Fibroblast of peridontal ligament (primary cell): ENCODE data around the gene KCNQ1.

Experiments used
- DNase-seq: peaks from one replicate; pipeline ENCODE4 v3.0.0-alpha.2; 2010; ENCODE audit errors: extremely low read depth

KCNQ1 gene

DNA sequence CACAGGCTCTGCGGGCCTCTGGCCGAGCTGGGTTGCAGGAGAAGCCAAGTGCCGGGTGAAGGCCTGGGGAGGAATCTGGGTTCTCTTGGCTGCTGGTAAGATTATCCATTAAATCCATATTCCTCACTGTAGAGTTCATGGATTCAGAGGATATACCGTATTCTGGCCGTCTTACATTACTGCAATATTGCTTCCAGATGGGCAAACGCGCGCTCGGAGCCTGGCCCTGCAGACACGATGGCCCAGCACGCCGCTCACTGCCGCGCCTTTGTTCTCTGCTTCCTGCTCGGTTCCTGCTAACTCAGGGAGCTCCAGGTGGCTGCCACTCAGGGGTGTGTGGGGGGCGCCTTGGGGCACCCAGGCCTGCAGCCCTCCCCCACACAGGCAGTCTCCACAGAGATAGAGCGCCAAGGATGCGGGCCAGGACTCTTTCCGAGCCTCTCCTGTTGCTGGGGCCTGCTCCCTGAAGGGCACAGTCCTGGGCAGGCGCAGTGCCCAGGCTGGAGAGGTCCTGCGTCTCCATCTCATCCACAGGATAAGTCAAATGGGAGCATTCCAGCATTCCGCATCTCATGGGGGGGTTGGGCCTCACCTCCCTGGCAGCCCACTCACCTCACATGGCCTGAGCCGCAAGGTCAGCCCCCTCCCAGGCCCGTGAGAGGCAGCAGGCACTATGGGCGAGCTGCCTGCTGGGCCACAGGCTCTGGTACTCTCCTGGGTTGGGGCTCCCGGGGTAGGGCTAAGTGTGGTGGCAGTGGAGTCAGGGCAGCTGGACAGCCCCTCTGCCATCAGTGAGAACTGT, 269.1 kb downstream of the KCNQ1 start:
- no peak for DNase-seq

DNA sequence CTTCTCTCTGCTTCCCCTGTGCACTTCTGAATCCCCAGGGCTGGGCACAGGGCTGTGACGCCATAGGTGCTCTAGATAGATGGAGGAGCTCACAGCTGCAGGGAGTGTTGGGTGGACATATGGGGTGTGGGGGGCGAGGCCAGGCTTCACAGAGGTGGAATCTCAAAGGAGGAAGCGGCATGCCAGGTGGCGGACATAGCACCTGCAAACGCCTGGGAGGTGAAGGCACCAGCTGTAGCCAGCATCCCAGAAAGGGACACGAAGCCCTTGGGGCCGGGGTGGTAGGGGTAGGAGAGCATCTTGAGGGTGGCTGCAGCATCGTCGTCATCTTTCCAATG, 269.6 kb downstream of the KCNQ1 start:
- DNase-seq: no peak

DNA sequence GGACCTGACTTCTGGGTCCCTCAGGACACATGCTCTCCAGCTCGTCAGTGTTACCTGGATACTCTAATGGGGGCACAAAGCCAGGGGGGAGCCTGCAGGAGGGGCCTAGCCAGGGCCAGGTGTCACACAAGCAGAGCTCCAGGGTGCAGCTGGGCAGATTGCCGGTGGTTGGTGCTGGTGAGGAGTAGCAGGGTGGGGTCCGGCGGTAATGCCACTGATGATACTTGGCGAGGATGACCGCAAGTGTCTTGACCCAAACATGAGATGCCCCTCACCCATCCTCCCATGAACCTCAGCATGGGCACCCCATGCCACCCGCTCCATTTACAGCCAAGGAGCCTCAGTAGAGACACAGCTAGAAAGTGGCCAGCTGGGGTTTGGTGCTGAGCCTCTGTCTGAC, 270.1 kb downstream of the KCNQ1 start:
- DNase-seq: no peak

DNA sequence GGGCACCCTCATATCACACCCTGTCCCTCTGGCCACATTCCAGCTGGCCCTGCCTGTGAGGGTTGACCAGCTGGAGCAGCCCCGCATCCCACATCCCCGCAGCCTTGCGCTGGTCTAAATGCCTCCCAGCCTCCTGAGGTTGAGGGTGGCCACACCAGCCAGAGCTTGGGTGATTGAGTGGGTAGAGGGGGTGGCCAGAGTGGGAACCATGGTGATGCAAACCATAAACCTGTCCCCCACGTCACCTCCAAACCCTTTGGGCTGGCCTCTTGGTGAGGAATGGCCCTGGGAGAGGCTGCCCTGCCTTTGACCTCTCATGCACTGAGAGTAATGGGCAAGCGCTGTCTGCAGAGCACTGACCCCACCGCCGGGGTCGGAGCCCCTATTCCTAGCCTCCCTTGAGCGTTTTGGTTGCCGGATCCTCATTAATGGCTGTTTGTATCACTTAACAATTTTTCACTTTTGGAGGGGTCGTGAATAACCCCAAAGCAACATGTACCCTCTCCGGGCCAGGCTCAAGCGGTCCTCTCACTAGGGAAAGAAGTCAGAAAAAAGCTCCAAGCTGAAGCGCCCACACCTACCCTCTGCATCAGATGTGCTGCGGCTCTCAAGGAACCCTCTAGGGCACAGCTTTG, 271.0 kb downstream of the KCNQ1 start:
- no peak for DNase-seq

DNA sequence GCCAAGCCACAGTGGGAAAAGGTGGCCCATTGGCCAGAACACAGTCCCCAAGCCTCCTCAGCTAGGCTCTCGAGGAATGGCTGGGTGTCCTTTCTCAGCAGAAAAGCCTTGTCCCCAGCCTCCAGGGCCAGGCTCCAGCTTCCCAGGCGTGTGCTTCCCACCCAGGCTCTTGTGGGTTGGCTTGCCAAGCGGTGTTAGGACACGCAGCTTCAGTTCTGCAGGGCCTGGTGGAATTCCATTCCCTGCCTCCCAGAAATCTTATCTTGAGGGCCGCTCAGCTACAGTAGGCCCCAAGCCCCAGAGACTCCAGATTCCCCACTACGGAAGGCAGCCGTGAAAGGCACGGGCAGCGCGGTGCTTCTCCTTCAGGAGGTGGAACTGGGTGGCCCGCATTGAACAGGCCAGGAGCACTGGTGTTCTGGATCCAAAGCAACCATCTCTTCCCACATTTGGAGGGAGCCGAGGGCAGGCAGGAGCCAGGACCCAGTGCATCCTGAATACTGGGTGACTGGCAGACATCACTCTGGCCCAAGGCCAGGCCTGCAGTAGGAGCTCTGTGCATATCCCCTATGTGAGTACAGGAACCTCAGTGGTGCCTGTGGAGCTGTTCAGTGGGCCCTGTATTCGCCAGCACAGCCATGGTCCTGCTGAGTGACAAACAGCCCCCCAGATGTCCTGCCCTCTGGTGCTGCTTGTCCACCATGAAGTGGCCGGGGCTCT, 271.7 kb downstream of the KCNQ1 start:
- DNase-seq: no peak

DNA sequence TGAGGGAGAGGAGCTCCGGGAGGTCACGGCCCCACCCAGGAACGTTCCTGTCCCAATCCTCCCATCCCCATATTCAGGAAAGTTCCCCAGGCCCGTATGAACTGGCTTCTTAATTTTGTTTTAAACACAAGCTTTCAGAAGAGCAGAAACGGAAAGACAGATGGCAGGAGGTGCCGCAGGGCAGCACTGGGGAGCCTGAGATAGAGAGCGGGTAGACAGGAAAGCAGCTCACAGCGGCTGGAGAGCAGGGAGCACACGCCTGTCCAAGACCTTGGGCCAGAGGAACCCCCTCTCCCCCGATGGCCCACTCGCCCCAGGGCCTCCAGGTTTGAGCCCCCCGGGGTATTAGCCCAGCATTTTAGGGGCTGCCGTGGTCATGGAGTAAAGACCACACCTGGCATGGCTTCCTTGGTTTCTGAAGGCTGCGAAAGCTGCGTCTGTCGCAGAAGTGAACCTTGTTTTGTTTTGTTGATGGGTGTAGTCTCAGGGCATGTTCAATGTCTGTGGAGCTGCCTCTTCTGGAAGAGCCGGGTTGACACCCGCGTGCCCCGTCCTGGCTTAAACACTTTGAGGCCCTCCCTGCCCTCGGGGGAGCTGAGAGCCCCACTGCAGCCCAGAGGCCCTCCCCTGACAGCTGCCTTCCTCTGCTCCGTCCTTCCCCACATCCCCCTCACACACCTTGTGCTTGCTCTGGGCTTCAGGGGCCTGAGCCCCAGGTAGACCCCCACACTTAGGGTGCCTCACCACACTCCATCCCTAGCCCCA, 272.9 kb downstream of the KCNQ1 start:
- DNase-seq: no peak

DNA sequence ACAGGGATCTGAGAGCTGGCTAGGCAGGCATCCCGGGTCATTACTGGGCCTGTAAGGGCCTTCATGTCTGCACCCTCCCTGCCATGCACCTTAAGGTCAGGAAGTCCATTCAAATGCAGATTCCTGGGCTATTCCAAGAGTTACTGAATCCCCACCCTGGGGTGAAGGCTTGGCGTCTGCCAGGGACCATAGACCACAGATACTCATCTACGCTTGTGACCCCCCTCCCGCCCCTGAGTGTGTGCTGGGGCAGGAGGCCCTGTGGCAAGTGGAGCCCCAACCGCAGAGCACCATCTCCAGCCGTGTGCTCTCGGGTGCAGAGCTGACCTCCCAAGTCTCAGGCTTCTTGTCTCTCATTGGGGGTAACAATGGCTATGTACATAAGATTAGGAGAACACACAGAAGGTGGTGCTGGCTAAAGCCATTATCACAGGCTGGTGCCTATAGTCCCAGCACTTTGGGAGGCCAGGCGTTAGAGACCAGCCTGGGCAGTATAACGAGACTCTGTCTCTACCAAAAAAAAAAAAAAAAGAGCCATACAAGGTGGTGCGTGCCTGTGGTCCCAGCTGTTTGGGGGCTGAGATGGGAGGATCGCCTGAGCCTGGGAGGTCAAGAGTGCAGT, 274.1 kb downstream of the KCNQ1 start:
- no peak for DNase-seq

DNA sequence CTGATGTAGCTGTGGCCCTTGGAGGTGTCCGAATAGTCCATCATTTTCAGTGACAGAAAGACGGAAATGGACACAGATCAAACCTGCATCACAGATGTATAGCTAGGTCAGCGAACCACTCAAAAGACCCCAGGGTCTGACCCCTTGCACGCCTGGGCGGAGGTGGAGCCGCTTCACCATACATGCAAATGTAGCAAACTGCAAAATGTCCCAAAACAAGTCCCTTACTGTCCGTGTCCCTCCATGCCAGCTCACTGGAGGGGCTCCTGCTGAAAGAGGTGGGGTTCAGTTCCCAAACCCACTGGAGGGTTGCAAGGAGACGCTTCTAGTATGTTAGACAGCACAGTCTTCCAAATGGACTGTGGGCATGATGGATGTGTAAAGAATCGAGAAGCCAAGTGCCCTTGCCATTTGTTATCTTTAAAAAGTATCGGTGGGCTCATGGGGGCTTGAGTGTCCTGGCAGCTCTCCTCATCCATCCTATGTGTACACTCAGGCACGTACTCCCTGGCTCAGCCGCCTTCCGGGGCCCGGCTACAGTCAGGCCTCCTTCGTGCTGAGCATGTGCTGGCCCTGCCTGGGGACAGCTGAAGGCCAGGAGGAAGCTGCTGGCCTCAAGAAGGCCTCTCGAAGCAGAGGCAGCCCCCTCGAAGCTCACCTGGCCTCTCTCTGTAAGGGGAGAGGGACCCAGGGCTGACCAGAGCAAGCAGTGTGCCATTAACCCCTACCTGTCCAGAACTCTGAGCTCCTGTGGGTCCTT, 275.2 kb downstream of the KCNQ1 start:
- no peak for DNase-seq

DNA sequence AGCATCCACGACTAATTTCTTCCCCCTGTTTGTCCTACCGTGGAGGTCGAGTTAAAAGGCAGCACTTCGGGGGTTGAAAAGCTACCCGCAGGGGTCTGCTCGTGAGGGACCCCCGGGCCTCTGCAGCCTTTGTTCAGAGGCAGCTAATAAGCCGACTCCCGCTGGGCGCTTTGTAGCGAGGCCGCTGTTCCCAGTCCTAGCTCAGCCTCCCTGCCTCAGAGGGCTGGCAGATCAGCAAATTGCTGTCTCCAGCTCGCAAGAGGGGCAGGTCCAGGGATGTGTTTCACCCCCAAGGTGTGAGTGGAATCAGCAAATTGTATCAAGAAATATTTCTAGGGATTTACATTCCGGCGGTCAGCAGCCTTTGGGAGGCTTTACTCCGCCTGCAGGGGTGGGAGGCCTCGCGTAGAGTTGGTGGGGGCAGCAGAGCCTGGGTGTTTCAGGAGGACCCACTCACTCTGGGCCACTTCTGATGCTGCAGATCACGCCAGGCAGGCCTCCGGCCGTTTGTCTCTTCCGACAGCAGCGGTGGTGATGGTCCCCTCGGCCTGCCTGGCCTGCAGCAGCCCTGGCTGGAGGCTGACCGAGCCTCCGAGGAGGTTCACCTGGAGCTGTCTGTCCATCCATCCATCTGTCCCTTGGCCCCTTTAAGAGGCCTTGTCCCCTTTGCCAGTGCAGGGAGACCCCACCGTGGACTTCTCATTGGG, 276.6 kb downstream of the KCNQ1 start:
- DNase-seq: no peak

DNA sequence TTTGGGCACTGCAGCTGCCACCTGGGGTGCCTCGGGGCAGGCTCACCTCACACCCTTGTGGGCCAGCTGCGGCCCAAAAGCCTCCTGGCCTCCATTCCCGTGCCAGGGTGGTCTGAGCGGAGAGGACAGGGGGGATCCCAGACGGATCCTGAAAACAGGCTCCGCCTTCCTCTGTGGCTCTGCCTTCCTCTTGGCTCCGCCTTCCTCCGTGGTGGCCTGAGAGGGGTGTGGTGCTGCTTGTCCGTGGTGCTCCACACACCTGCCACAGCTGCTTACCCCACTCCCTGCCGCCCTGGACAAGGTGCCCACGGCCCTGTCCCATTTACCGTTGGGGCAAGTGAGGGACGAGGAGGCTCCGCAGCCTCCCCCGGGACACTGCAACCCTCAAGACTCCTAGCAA, 278.1 kb downstream of the KCNQ1 start:
- no peak for DNase-seq

DNA sequence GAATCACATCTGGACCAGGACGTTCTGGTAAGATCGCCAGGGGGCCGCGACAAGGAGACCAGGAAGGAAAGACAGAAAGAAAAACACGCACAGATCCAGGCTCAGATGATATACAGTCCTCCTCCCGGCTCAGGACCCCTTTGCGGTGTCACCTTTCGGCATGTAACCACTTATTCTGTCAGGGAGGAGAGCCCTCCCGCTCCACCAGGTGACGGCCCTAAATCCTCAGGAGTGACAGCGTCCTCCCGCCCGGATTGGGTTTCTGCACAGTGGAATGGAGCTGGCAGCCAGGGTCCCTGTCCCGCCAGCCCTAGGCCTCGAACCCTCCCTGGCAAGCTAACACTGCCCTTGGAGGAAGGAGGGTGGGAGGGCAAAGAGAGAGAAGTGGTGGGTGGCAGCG, 279.3 kb downstream of the KCNQ1 start:
- no peak for DNase-seq

DNA sequence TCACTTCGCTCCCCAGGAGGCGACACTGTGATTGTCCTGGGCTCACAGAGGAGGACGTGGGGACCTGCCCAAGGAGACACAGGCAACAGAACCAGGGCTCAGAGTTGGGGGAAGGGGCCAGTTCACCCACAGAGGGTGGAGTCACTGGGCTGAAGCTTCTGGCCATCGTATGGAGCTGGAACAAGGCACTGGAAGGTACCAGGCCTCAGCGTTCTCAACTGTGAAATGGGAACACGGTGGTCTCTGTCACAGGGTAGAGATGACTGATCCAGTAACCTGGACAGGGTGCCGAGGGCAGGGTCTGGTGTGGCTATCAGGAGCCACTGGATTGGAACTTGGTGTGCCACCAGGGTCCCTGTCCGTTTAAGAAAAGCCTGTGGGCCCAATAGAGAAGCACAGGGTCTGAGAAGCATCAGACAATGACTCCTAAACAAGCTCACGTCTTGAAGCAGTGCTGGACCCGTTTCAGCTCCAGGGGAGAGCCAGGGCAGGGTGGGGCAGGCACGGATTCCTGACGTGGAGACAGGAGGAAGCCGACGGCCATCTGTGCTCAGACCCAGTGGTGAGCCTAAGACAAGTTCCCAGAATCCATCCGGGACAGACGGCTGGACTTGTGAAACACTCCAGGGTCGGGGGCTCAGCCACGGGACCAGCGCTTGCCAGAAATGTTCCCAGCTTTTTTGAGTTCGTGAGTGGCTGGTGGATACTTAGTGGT, 280.0 kb downstream of the KCNQ1 start:
- DNase-seq: no peak

DNA sequence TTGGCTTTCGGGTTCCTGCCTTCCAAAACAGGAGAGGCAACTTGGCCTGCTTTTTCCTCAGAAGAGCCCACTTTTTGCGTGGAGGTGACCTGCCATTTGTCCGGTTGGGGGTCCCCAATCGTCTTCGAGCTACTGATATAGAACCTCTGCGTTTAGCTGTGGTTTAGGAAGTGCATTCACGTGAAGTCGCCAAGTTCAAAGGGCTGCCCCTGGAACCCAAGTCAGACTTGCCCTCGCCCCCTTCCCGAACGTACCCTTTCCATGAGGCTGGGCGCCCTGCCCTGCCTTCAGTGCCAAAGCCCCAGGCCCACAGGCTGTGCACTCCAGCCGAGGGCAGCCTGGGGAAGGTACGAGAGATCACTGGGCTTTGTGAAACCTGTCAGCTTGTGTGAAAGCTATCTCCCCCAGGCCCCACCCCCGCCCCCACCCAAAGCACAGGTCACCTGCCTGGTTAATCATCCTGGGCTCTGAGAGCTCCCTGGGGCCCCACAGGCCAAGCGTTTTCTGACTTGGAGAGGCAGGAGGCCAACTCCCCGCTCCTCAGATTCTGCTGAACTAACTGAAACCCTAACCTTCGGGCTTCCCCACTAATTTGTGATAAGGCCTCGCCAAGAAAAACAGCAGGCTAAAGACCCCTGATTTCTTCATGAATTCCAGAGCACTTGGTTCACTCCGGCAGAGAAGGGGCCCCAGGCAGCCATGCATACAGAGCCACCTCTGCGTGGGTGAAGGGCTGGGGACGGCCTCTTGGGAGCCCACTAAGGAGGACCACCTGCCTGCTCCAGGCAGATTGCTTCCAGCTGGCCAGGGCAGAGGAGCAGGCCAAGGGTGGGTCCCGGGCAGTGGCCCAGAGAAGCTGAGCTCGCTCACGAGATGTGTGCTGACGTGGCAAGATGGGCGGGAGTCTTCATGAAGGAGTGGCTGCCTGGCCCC, 280.8 kb downstream of the KCNQ1 start:
- peak; percentile 10 for DNase-seq

DNA sequence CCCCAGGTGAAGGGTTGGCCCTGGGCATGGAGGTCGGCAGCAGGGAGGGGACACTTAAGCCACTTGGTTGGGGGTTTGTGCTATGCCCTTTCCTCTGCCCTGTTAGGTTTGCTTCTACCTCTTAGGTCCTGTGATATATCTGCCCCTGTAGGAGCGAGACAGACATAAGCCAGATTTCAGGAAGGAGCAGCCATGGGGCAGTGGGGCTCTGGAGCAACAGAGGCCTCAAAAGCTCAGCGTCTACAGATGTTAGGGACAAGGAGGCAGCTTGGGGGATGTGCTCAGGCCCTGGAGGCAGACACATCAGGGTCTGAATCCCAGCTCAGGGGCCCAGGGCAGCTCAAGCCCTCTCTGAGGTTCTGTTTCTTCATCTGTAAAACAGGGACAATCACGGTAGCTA, 282.2 kb downstream of the KCNQ1 start:
- no peak for DNase-seq

DNA sequence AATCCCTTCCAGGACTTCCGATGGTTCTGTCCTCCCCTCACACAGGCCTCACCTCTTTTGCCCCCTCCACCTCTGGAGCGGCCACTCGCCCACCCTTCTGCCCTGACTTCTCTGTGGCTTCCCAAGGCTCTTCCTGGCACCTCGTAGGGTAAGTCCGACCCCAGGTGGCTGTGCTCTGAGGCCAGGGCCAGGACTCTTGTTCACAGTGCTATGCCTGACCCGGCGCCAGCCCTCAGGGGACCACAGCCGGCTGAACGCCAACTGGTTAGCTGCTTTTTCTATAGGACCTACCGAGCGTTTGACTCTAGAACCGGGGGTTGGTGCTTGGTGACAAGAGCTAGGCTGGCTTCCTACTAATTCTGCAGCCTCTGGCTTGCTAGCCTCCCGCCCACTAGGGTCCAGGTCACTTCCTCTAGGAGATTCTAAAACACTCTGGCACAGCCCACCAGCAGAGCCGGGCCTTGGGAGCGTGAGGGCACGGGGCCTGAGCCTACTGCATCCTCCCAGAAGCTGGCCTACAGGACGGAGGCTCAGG, 283.4 kb downstream of the KCNQ1 start:
- no peak for DNase-seq

DNA sequence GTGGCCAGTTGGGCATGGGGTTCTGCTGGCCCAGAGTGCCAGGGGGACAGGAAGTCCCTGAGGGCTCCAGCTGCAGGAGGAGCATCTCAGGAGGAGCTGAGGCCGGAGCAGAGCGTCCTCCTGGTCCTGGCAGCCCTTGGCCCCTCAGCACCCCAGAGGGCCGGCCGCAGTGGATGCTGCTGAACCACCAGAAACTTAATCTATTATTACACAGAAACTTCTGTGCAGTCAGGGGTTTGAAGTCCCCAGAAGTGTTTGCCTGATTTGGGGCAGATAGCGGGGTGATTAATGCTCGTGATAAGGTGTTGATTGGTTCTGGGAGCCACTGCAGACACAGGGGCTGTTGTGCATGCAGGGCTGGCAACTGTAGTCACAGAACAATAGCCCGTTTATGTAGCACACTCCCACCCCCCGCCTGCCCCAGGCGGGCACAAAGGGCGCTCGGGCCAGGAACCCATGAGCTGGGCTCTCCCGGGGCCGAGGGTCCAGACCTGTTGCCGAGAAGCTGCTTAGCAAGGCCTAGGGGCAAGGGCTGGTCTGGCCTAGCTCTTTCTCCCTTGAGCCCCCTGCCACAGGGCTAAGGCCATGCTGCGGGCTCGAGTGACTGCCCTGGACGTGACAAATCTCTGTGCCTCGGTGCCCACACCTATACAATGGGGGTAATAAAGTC, 284.0 kb downstream of the KCNQ1 start:
- no peak for DNase-seq

DNA sequence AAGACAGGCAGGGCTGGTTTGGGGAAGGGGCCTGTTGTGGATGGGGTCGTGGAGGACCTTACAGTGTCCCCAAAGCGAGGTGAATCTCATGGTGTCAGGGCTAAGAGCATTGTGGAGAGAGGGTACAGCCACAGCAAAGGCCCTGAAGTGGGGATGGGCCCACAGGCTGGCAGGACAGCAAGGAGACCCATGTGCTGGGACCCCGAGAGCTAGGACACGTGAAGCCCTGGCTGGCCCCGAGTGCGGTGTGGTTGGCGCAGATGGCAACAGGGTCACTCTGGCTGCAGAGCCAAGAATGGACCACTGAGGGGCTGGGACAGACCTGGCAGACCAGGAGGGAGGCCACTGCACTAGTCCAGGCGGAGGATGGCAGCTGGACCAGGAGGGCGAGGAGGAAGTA, 285.0 kb downstream of the KCNQ1 start:
- no peak for DNase-seq
